ENCODE data around the gene CAMTA1.

GRCh38 chr1:7070389-7071029 is 285.3 kb downstream of the CAMTA1 start:
- TF ChIP-seq CTCF (IDR thresholded peaks at IDR 0.05) (peak in 5 of 6 experiments; percentile 50 to 77 (median 72)), POLR2A (IDR thresholded peaks at IDR 0.05) (no peak)
